Activated B cell treated with CpG ODN at 0.5 μM for 24 hours (primary cell): ENCODE measurements around the gene MAP4K2. TPM values are rescaled to one million over a fixed set of nuclear protein-coding genes. Genes with fewer than 3 reads are reported as not detected.

Experiments
- ATAC-seq: fragments of 200-7000 bp; cut with Tn5 transposase; one replicate; pipeline ENCODE4 v1.10.0; 2021; ENCODE audit warnings: low read depth, mild to moderate bottlenecking, moderate library complexity
- CTCF ChIA-PET: fragments of 350-600 bp; sonication (Branson Sonifier 250); formaldehyde crosslinking; loops from one replicate; lab custom pipeline; 2021; ENCODE audit warnings: antibody characterized with exemption; lab: Charles Lee
- POLR2A ChIA-PET: fragments of 350-600 bp; sonication (Branson Sonifier 250); formaldehyde crosslinking; loops from one replicate; lab custom pipeline; 2021; ENCODE audit warnings: antibody characterized with exemption; lab: Charles Lee
- DNase-seq: peaks from one replicate; pipeline ENCODE4 v3.0.0; 2022
- H3K27ac Mint-ChIP-seq: one replicate; pipeline ENCODE4 v1.8.0; 2020; ENCODE audit warnings: mixed read lengths
- H3K27me3 Mint-ChIP-seq: one replicate; pipeline ENCODE4 v1.8.0; 2021; ENCODE audit warnings: mixed read lengths
- H3K36me3 Mint-ChIP-seq: one replicate; pipeline ENCODE4 v1.8.0; 2021; ENCODE audit warnings: low read depth, mixed read lengths
- H3K4me1 Mint-ChIP-seq: one replicate; pipeline ENCODE4 v1.8.0; 2021; ENCODE audit warnings: mixed read lengths
- H3K4me3 Mint-ChIP-seq: one replicate; pipeline ENCODE4 v1.8.0; 2020; ENCODE audit warnings: mild to moderate bottlenecking, mixed read lengths
- H3K9me3 Mint-ChIP-seq: one replicate; pipeline ENCODE4 v1.8.0; 2020; ENCODE audit warnings: mixed read lengths
- CTCF ChIP-seq: fragments of 200-600 bp; IDR thresholded peaks from one replicate; pipeline ENCODE4 v1.8.0; 2022; ENCODE audit warnings: antibody characterized with exemption, mild to moderate bottlenecking
- intact Hi-C: fragments of 100-400 bp; cut with micrococcal nuclease; formaldehyde crosslinking; loops from one replicate; pipeline ENCODE4 v1.15.1; 2024
- total RNA-seq: library from RNA; stranded (reverse); gene quantifications from 2 replicates; pipeline ENCODE4 v1.2.3, GENCODE V29; 2022

MAP4K2 gene
- total RNA-seq, 1 donor from 2014 or later: 73.6 TPM

GRCh38 chr11:64831411-64831891, 28.4 kb upstream of the MAP4K2 start:
- Mint-ChIP-seq H3K27me3 (no peaks in the 10 kb centered on the region), H3K4me3 (no peak overlapping the region), H3K36me3 (peaks cover 11% of the 10 kb centered on the region), H3K9me3 (no peaks in the 10 kb centered on the region), H3K27ac (no peak overlapping the region), H3K4me1 (peaks cover 2% of the 10 kb centered on the region)
- DNase-seq (no peak), ATAC-seq (no peak)
- ChIA-PET CTCF (no interaction called here), POLR2A (no interaction called here)
- intact Hi-C loops: no loop called here
- no peak for TF ChIP-seq CTCF

DNA sequence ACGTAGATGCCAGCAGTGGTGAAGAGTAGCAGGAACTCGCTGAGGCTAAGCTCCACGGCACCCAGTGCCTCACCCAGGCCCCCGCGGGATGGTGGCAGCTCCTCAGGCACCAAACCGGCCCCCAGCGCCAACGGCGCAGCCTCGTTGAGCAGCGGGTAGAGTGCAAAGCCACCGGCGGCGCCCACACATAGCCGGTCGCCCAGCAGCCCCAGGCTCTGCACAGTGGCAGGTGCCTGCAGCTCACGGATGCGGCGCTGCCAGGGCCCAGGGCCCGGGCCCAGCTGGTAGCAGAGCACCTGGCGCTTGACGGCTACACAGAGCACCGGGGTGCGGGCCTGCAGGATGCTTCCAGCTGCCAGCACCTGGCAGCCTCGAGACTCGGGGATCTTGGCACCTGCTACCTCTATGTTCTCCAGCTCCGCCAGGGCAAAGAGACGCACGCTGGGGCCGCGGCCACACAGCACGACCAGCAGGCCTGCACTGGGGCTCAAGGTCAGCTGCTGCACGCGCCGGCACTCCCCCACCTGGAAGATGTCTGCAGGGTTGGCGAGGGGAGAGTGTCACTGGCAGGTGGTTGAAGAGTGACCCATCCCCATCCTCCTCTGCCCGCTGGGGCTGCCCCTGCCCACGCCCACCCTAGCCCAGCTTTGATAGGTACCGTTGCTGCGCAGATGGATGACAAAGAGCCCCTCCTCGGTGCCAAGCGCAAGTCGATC, 26.7 kb upstream of the MAP4K2 start:
- H3K4me3 Mint-ChIP-seq: no peak overlapping the region
- TF ChIP-seq CTCF: no peak
- CTCF ChIA-PET: no interaction called here

GRCh38 chr11:64827451-64827839, 24.4 kb upstream of the MAP4K2 start:
- intact Hi-C loops: no loop called here
- Mint-ChIP-seq H3K27me3 (no peaks in the 10 kb centered on the region), H3K9me3 (no peaks in the 10 kb centered on the region), H3K4me1 (peaks cover 2% of the 10 kb centered on the region), H3K27ac (no peak overlapping the region), H3K4me3 (no peak overlapping the region), H3K36me3 (peaks cover 8% of the 10 kb centered on the region)
- ChIA-PET CTCF (no interaction called here), POLR2A (no interaction called here)
- DNase-seq: no peak
- ATAC-seq: no peak
- no peak for TF ChIP-seq CTCF

More for the DNA sequence above, 26.7 kb upstream of the MAP4K2 start:
- Mint-ChIP-seq H3K36me3 (peaks cover 11% of the 10 kb centered on the region), H3K27ac (no peak overlapping the region), H3K27me3 (no peaks in the 10 kb centered on the region), H3K9me3 (no peaks in the 10 kb centered on the region), H3K4me1 (peaks cover 2% of the 10 kb centered on the region)
- DNase-seq: no peak
- ATAC-seq: no peak
- POLR2A ChIA-PET: interaction anchor here (0.6 kb wide), 1 partner anchor 475 kb away, joined by 11 read pairs; no protein-coding TSS in a partner anchor
- intact Hi-C loops: no loop called here

GRCh38 chr11:64826578-64827450, 23.8 kb upstream of the MAP4K2 start:
- Mint-ChIP-seq H3K4me1 (peaks cover 2% of the 10 kb centered on the region), H3K36me3 (peaks cover 5% of the 10 kb centered on the region), H3K9me3 (no peaks in the 10 kb centered on the region), H3K27me3 (no peaks in the 10 kb centered on the region), H3K4me3 (no peak overlapping the region), H3K27ac (no peak overlapping the region)
- intact Hi-C loops: no loop called here
- ChIA-PET CTCF (no interaction called here), POLR2A (interaction anchor here (0.5 kb wide), 1 partner anchor 17 kb away, joined by 3 read pairs; no protein-coding TSS in a partner anchor)
- DNase-seq (no peak), ATAC-seq (no peak)
- no peak for TF ChIP-seq CTCF

DNA sequence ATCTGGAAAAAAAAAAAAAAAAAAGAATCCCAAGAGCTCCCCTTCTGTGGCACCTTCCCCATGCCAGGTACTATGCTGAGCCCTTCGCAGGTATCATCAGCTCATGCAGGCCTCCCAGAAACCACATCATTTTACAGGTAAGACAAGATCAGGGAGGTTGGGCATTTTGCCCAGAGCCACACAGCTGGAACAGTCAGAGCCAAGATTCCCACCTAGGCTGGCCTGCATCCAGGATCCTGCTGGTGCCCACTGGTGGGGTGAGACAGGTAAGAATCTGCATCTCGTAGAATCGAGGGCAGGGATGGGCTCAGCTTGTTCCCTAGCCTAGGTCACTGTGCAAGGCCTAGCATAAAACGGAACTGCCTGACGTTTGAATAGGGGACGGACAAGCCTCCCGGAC, 23.0 kb upstream of the MAP4K2 start:
- Mint-ChIP-seq H3K9me3 (no peaks in the 10 kb centered on the region), H3K4me1 (peaks cover 2% of the 10 kb centered on the region), H3K36me3 (peaks cover 2% of the 10 kb centered on the region), H3K27me3 (no peaks in the 10 kb centered on the region), H3K27ac (no peak overlapping the region), H3K4me3 (no peak overlapping the region)
- intact Hi-C loops: no loop called here
- DNase-seq (no peak), ATAC-seq (no peak)
- no peak for TF ChIP-seq CTCF
- POLR2A ChIA-PET: no interaction called here
- CTCF ChIA-PET: no interaction called here
